Measurements from ENCODE around the gene NUMBL. TPM values are rescaled to one million over a fixed set of nuclear protein-coding genes. Genes with fewer than 3 reads are reported as not detected.
"Not testable (repeated sequence)": the region's sequence is repeated elsewhere in the genome, so short reads cannot be mapped to it uniquely, and the experiment has no call there.

Gene NUMBL
- 1 to 10 TPM in 3 of 6 donors, under 1 TPM in 2, not detected in 1; 0.27 to 2.6 (median 1.5) TPM for polyA plus RNA-seq (ENCODE audit: low read depth in 6 of 6)

DNA sequence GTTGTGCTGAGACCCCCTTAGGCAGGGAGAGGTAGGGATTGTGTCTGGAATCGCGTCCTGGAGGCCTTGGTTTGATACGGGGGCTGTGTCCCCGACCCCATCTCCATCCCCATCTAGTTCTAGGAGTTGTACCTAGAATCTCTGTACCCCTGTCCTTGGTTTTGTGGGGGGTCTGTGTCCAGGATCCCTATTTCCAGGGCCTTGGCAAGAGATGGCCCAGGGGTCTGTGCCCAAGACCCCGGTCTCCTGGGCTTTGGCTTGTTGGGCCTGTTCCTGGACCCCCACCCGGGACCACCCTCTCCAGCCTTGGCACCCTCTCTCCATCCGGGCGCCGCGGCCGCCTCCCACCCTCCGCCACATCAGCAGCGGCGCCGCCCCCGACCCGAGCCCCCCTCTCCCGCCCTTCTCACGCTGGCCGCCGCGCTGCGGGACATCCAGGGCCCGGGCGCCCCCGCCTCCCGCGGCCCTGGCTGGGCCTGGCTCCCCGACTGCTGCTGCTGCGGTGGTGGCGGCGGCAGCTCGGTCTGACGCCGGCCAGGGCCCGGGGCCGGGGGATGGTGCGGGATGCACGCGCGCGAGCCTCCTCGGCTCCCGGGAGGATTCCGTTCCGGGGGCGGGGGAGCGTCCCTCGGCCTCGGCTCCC is at the start of gene NUMBL:
Gene NUMBL (minus strand): TSS at position 602 of the 643 bp plus-strand sequence. CDS start 168 bp downstream, at position 434.
- peaks cover 13 to 21% (median 13%) of the 10 kb centered on the region in 3 donors for H3K4me1 Mint-ChIP-seq
- ATAC-seq (ENCODE audit: low read depth in 2 of 2) (peak; percentile 14 to 19), DNase-seq (no peak)
- H3K4me3 Mint-ChIP-seq, result peak within 1 kb of the TSS; percentile 86 to 97 (median 92)
- peak within 1 kb of the TSS; percentile 61 to 95 (median 94) for H3K27ac Mint-ChIP-seq
- H3K9me3 Mint-ChIP-seq, result no peaks in the 10 kb centered on the region
- H3K36me3 Mint-ChIP-seq, result peaks cover 4 to 8% of the 10 kb centered on the region in 2 donors
- H3K27me3 Mint-ChIP-seq, result no peaks in the 10 kb centered on the region

DNA sequence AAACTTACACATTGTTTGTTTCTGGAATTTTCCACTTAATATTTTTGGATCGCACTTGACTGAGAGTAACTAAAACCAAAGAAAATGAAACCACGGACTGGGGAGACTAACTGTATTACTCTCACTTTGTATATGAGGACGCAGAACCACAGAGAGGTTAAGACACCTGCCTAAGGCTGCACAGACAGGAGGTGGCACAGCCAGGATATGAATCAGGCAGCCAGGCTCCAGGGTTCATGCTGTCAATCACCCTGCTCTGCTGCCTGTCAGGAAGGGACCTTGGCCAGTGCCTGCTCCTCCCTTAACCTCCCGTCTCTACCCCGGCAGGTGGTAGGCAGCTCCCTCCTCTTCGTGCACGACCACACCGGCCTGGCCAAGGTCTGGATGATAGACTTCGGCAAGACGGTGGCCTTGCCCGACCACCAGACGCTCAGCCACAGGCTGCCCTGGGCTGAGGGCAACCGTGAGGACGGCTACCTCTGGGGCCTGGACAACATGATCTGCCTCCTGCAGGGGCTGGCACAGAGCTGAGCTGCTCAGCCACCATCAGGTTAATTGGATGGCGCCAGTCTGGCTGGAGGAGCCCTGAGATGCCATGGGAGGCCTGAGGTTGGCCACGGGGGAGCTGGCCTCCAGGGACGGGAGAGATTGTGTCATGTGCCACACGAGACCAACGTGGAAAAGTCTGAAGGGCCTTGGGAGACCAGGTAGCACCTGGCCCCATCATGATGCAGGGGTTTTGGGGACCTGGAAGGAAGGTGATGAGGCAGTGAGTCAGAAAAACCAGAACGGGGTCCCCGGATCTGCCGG is 48.8 kb upstream of the NUMBL start:
- H3K4me3 Mint-ChIP-seq, result no peak overlapping the region
- no peaks in the 10 kb centered on the region for H3K27me3 Mint-ChIP-seq
- ATAC-seq (ENCODE audit: low read depth in 2 of 2) (no peak), DNase-seq (no peak)
- peaks cover 3 to 6% (median 4%) of the 10 kb centered on the region in 3 donors for H3K4me1 Mint-ChIP-seq
- no peaks in the 10 kb centered on the region for H3K9me3 Mint-ChIP-seq
- H3K36me3 Mint-ChIP-seq, result peaks cover 10 to 19% of the 10 kb centered on the region in 2 donors
- H3K27ac Mint-ChIP-seq, result no peak overlapping the region

DNA sequence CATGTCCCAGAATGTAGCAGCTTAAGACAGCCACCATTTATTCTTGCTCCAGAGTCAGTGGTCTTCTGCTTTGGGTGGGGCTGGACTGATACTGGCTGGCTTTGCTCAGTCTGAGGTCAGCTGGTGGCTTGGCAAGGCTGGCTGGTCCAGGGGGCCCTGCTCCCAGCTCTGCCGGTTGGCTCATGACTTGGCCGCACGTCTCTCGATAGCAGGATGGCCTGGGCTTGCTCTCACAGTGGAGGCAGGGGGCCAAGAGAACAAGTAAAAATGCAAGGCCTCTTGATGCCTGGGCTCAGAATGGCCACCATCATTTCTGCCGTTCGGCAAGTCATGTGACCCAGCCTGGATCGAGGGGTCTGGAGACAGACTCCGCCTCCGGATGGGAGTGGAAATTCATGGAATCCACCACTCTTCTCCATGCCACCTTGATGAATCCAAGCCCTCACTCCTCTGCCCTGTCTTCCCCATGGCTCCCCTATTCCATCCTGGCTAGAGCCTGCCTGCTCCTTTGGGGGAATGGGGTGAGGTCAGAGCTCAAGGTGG is 46.7 kb upstream of the NUMBL start:
- H3K9me3 Mint-ChIP-seq, result no peaks in the 10 kb centered on the region
- H3K27ac Mint-ChIP-seq, result no peak overlapping the region
- no peak for ATAC-seq (ENCODE audit: low read depth in 2 of 2)
- peaks cover 3 to 6% (median 4%) of the 10 kb centered on the region in 3 donors for H3K4me1 Mint-ChIP-seq
- H3K27me3 Mint-ChIP-seq, result no peaks in the 10 kb centered on the region
- H3K4me3 Mint-ChIP-seq, result no peak overlapping the region
- no peak for DNase-seq
- H3K36me3 Mint-ChIP-seq, result peaks cover 18 to 33% of the 10 kb centered on the region in 2 donors

DNA sequence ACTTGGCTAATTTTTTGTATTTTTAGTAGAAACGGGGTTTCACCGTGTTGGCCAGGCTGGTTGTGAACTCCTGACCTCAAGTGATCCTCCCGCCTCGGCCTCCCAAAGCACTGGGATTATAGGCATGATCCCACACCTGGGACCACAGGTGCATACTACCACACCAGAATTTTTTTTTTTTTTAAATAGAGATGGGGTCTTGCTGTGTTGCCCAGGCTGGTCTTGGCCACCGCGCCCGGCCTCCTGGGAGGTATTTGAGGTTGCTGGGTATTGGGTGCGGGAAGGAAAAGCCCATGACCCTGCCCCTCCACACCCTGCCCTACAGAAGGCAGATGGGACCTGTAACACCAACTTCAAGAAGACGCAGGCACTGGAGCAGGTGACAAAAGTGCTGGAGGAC is 46.2 kb upstream of the NUMBL start:
- Mint-ChIP-seq H3K4me3 (no peak overlapping the region), H3K27me3 (no peaks in the 10 kb centered on the region), H3K27ac (no peak overlapping the region), H3K4me1 (peaks cover 0 to 2% (median 0%) of the 10 kb centered on the region in 3 donors), H3K9me3 (no peaks in the 10 kb centered on the region), H3K36me3 (peaks cover 18 to 33% of the 10 kb centered on the region in 2 donors)
- DNase-seq (no peak), ATAC-seq (ENCODE audit: low read depth in 2 of 2) (no peak)

DNA sequence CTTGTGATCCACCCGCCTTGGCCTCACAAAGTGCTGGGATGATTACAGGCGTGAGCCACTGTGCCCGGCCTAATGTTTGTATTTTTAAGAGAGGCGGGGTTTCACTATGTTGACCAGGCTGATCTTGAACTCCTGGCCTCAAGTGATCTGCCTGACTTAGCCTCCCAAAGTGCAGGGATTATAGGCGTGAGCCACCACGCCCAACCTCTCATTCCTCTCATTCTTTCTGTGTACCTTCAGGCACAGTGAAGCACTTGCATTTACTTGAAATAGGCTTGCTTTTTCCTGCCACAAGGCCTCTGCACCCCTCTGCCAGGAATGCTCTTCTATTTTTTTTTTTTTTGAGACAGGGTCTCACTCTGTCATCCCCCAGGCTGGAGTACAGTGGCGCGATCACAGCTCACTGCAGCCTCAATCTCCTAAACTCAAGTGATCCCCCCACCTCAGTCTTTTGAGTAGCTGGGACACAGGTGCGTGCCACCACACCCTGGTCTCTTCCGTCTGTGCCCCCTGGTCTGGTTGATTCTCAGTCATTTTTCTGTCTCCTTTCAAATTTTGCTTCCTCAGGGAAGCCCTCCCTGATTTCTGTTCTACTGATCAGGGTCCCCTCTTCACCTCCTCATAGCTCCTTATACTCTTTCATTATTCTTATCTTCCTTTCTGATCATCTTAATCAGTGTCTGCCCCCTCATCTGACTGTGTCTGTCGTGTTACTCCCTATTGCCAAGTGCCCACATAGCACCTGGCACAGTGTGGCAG is 44.7 kb upstream of the NUMBL start:
- Mint-ChIP-seq H3K27ac (peak overlapping the region in 2 of 6 donors; percentile 1 to 65), H3K36me3 (peaks cover 27 to 44% of the 10 kb centered on the region in 2 donors), H3K9me3 (no peaks in the 10 kb centered on the region), H3K27me3 (no peaks in the 10 kb centered on the region), H3K4me1 (no peaks in the 10 kb centered on the region), H3K4me3 (peak overlapping the region in 1 of 8 donors; percentile 22)
- DNase-seq (no peak), ATAC-seq (ENCODE audit: low read depth in 2 of 2) (no peak)

- DNase-seq (no peak), ATAC-seq (ENCODE audit: low read depth in 2 of 2) (no peak)
- Mint-ChIP-seq H3K27ac (peak overlapping the region in 1 of 6 donors; percentile 29), H3K9me3 (no peaks in the 10 kb centered on the region), H3K4me3 (no peak overlapping the region), H3K27me3 (no peaks in the 10 kb centered on the region), H3K36me3 (peaks cover 27 to 34% of the 10 kb centered on the region in 2 donors), H3K4me1 (no peaks in the 10 kb centered on the region)
These were observed 42.7 kb upstream of the NUMBL start for GRCh38 chr19:40733149-40733548.

DNA sequence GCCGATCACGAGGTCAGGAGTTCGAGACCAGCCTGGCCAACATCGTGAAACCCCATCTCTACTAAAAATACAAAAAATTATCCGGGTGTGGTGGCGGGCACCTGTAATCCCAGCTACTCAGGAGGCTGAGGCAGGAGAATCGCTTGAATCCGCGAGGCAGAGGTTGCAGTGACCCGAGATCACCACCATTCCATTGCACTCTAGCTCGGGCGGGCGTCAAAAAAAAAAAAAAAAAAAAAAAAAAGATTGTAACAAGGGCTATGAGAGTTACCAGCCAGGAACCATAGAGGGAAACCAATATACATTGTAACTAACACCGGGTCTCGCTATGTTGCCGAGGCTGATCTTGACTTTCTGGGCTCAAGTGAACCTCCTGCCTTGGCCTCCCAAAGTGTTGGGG is 41.9 kb upstream of the NUMBL start:
- peak overlapping the region in 1 of 6 donors; percentile 93 for H3K27ac Mint-ChIP-seq
- H3K27me3 Mint-ChIP-seq; H3K9me3 Mint-ChIP-seq; H3K4me1 Mint-ChIP-seq; ATAC-seq (ENCODE audit: low read depth in 2 of 2); H3K4me3 Mint-ChIP-seq; DNase-seq: not testable (repeated sequence)
- H3K36me3 Mint-ChIP-seq, result peaks cover 27 to 34% of the 10 kb centered on the region in 2 donors

- H3K36me3 Mint-ChIP-seq, result peaks cover 21 to 25% of the 10 kb centered on the region in 2 donors
- H3K4me1 Mint-ChIP-seq; H3K9me3 Mint-ChIP-seq; H3K4me3 Mint-ChIP-seq; DNase-seq; H3K27ac Mint-ChIP-seq; ATAC-seq (ENCODE audit: low read depth in 2 of 2); H3K27me3 Mint-ChIP-seq: not testable (repeated sequence)
These were observed 39.6 kb upstream of the NUMBL start for GRCh38 chr19:40730065-40730464.

DNA sequence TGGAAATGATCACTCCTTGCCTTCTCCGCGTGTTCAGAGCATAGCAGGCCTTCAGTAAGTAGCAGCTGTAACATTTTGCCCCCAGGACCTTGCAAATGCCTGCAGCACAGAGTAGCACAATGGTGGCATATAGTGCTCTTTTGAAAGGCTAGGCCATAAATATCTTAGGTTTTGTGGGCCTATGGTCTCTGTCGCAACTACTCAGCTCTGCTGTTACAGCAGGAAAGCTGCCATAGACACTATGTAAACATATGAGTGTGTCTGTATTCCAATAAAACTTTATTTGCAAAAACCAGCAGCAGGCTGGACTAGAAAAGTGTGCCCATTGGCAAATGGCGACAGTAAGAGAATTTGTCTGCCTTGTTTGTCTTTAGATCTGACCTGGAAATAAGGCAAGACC is 35.8 kb upstream of the NUMBL start:
- Mint-ChIP-seq H3K9me3 (no peaks in the 10 kb centered on the region), H3K4me1 (peaks cover 12 to 16% (median 12%) of the 10 kb centered on the region in 3 donors), H3K4me3 (no peak overlapping the region), H3K36me3 (peaks cover 9% of the 10 kb centered on the region in 2 donors), H3K27me3 (no peaks in the 10 kb centered on the region), H3K27ac (no peak overlapping the region)
- ATAC-seq (ENCODE audit: low read depth in 2 of 2), result no peak
- no peak for DNase-seq

DNA sequence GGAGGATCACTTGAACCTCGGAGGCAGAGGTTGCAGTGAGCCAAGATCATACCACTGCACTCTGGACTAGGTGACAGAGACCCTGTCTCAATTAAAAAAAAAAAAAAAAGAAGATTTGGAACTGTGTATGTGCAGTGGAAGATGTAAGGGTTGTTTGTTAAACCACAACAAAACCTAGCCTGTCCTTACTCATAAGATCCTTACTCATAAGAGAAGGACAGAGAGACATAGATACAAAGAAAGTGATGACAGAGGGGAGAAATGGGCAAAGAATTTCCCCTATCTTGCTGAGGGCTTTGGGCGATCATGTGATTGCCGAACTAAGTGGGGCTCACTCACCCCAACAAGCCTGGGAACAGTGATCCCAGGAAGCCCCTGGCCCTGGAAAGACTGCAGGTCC is 34.4 kb upstream of the NUMBL start:
- Mint-ChIP-seq H3K27ac (no peak overlapping the region), H3K4me1 (peaks cover 21 to 29% (median 26%) of the 10 kb centered on the region in 3 donors), H3K36me3 (peaks cover 0 to 8% of the 10 kb centered on the region in 2 donors), H3K9me3 (no peaks in the 10 kb centered on the region), H3K27me3 (no peaks in the 10 kb centered on the region), H3K4me3 (no peak overlapping the region)
- ATAC-seq (ENCODE audit: low read depth in 2 of 2) (no peak), DNase-seq (no peak)

DNA sequence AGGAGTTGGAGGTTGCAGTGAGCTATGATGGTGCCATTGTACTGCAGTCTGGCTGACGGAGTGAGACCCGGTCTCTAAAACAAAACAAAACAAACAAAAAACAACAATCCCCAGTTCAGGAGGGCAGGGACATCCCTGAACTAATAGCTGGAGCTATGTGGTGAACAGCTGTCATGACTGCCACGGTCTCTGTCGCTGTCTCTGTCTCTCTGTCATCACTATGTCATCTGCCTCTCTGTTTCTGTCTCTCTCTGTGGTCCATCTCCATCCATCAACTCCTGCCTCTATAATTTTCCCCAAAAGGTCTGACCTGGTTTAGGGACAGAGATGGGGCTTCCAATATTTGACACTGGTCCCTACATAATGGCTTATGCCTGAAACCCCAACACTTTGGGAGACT is 33.9 kb upstream of the NUMBL start:
- peaks cover 0 to 8% of the 10 kb centered on the region in 2 donors for H3K36me3 Mint-ChIP-seq
- DNase-seq (no peak), ATAC-seq (ENCODE audit: low read depth in 2 of 2) (no peak)
- H3K4me3 Mint-ChIP-seq, result no peak overlapping the region
- H3K27me3 Mint-ChIP-seq, result no peaks in the 10 kb centered on the region
- H3K4me1 Mint-ChIP-seq, result peaks cover 21 to 34% (median 31%) of the 10 kb centered on the region in 3 donors
- H3K27ac Mint-ChIP-seq, result no peak overlapping the region
- H3K9me3 Mint-ChIP-seq, result no peaks in the 10 kb centered on the region

- no peak overlapping the region for H3K4me3 Mint-ChIP-seq
- H3K27me3 Mint-ChIP-seq, result no peaks in the 10 kb centered on the region
- DNase-seq, result no peak
- H3K4me1 Mint-ChIP-seq, result peaks cover 26 to 40% (median 36%) of the 10 kb centered on the region in 3 donors
- peaks cover 0 to 8% of the 10 kb centered on the region in 2 donors for H3K36me3 Mint-ChIP-seq
- no peak for ATAC-seq (ENCODE audit: low read depth in 2 of 2)
- no peaks in the 10 kb centered on the region for H3K9me3 Mint-ChIP-seq
- no peak overlapping the region for H3K27ac Mint-ChIP-seq
These were observed 33.3 kb upstream of the NUMBL start for GRCh38 chr19:40723661-40724254.
